Subcutaneous adipose tissue (tissue), 4 donors: Measurements from ENCODE around the gene H3-3A. TPM values are rescaled to one million over a fixed set of nuclear protein-coding genes. Genes with fewer than 3 reads are reported as not detected.

ENCODE experiments used
- total RNA-seq, 4 donors: library from RNA; depleted of rRNA; stranded (reverse); fragments of >200 nt; gene quantifications; one replicate each; pipeline ENCODE4 v1.1.0, GENCODE V29; 2016
- TF ChIP-seq, protein P1 (sequence below): fragments of 450-650 bp; IDR thresholded peaks from one replicate; pipeline ENCODE4 v1.5.1; 2016; ENCODE audit warnings: low read depth, mild to moderate bottlenecking, control low read depth, antibody characterized with exemption, moderate library complexity

The H3-3A gene
- total RNA-seq, 4 donors from 2014 or later = 191 to 368 (median 329) TPM

- TF ChIP-seq, protein P1, sequence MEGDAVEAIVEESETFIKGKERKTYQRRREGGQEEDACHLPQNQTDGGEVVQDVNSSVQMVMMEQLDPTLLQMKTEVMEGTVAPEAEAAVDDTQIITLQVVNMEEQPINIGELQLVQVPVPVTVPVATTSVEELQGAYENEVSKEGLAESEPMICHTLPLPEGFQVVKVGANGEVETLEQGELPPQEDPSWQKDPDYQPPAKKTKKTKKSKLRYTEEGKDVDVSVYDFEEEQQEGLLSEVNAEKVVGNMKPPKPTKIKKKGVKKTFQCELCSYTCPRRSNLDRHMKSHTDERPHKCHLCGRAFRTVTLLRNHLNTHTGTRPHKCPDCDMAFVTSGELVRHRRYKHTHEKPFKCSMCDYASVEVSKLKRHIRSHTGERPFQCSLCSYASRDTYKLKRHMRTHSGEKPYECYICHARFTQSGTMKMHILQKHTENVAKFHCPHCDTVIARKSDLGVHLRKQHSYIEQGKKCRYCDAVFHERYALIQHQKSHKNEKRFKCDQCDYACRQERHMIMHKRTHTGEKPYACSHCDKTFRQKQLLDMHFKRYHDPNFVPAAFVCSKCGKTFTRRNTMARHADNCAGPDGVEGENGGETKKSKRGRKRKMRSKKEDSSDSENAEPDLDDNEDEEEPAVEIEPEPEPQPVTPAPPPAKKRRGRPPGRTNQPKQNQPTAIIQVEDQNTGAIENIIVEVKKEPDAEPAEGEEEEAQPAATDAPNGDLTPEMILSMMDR = no peak
Observed at GRCh38 chr1:226038661-226039060, 23.9 kb upstream of the H3-3A start.

DNA sequence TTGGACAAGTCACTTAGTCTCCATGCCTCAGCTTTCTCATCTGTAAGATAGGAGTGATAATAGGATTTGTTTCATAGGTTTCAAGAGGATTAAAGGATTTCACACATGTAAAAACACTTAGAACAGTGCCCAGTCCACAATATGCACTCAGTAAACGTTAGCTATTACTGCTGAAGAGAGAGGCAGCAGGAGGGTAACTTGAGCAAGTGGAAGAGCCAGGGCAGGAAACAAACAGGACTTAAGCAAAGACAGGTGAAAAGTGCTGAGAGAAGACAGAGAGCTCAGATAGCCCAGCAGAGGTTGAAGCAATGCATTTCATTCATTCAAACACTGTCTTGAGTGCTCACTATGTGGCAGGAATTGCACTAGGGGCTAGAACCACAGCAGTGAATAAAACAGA lies 21.1 kb upstream of the H3-3A start:
- TF ChIP-seq, protein P1 = no peak

GRCh38 chr1:226044514-226045101 lies 17.9 kb upstream of the H3-3A start:
- TF ChIP-seq, protein P1 = no peak

GRCh38 chr1:226046240-226046639 lies 16.3 kb upstream of the H3-3A start:
- TF ChIP-seq, protein P1 = no peak

DNA sequence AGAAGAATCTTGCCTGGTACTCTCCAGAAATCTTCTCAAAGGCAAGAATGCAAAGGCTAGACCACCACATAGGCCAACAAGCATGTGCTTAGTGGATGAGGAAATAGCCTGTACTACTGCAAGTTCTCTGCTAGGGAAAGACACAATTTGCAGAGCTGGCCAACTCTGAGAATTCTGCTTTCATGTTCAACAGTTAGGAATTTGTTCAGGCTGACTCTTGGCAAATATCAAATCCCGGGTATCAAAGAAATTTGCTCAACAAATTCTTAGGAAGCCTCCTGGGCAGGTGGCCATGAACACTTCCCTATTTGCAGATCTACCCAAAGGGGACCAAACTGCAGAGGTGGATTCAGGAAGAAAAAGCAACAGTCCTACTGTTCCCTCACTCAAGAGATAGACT lies 15.0 kb upstream of the H3-3A start:
- TF ChIP-seq, protein P1 = no peak

- TF ChIP-seq, protein P1 = no peak
Observed at GRCh38 chr1:226048886-226049285, 13.6 kb upstream of the H3-3A start.

DNA sequence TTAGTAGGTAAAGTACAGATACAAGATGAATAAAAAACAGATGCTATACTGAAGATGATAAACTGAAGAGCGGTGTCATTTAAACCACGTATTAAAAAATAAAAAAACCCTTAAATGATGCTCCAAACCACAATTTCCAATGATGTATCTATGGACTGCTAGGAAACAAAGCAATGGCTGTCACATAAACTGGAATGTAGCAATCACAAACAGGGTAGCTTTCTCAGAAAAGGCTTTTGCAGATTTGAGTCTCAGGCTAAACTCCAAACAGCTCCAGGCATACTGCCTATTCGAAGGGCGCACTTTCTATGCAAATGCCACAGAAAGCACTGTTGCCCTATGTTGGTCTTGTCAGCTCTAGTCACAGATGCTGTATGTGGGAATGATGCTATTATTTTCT lies 12.4 kb upstream of the H3-3A start:
- TF ChIP-seq, protein P1 = no peak
